Suprapubic skin (tissue), 4 donors: ENCODE results near the gene ASB8. TPM values are rescaled to one million over a fixed set of nuclear protein-coding genes. Genes with fewer than 3 reads are reported as not detected.
"Not testable (repeated sequence)": the region's sequence is repeated elsewhere in the genome, so short reads cannot be mapped to it uniquely, and the experiment has no call there.

ENCODE experiments used
- DNase-seq, 2 donors: peaks; one replicate each; pipeline ENCODE4 v3.0.0-alpha.2; 2019; ENCODE audit warnings: low spot score in 2 of 2
- H3K27ac ChIP-seq: fragments of 200-600 bp; sonication (generic); one replicate; pipeline ENCODE4 v1.5.1; 2019
- H3K27me3 ChIP-seq: fragments of 200-600 bp; sonication (generic); one replicate; pipeline ENCODE4 v1.5.1; 2019
- H3K36me3 ChIP-seq: fragments of 200-600 bp; sonication (generic); one replicate; pipeline ENCODE4 v1.5.1; 2019
- H3K4me1 ChIP-seq: fragments of 200-600 bp; sonication (generic); one replicate; pipeline ENCODE4 v1.5.1; 2019
- H3K4me3 ChIP-seq: fragments of 200-600 bp; sonication (generic); one replicate; pipeline ENCODE4 v1.5.1; 2019; ENCODE audit warnings: mild to moderate bottlenecking
- H3K9me3 ChIP-seq: fragments of 200-600 bp; sonication (generic); one replicate; pipeline ENCODE4 v1.5.1; 2019
- EP300 ChIP-seq: sonication (generic); formaldehyde crosslinking; IDR thresholded peaks from one replicate; pipeline ENCODE4 v1.6.1; 2017; ENCODE audit warnings: antibody characterized with exemption
- POLR2A ChIP-seq, 2 donors: fragments of 450-650 bp; IDR thresholded peaks; one replicate each; pipeline ENCODE4 v1.6.1; 2017; ENCODE audit warnings: antibody characterized with exemption in 2 of 2, mild to moderate bottlenecking in 2 of 2, moderate library complexity in 2 of 2
- POLR2AphosphoS5 ChIP-seq, 3 donors: sonication (generic); formaldehyde crosslinking; IDR thresholded peaks; one replicate each; pipeline ENCODE4 v1.6.1; 2017; ENCODE audit warnings: antibody characterized with exemption in 3 of 3
- WGBS: methylation state at CpG from one replicate; pipeline ENCODE4 v1.1.5; 2018; 5-methylcytosine and 5-hydroxymethylcytosine counted together
- total RNA-seq, 4 donors: library from RNA; depleted of rRNA; stranded (reverse); fragments of >200 nt; gene quantifications; one replicate each; pipeline ENCODE4 v1.1.0, GENCODE V29; 2016
- TF ChIP-seq, protein P1 (sequence below), 2 donors: fragments of 200-600 bp in 1 of 2; fragments of 450-650 bp in 1 of 2; sonication (generic) in 1 of 2; IDR thresholded peaks; one replicate each; pipeline ENCODE4 v1.5.1; 2016 to 2019; ENCODE audit warnings: antibody characterized with exemption in 2 of 2, mild to moderate bottlenecking in 1 of 2, moderate library complexity in 1 of 2

Gene ASB8
- total RNA-seq, 4 donors from 2014 or later, result 19.8 to 49.4 (median 23.6) TPM

DNA sequence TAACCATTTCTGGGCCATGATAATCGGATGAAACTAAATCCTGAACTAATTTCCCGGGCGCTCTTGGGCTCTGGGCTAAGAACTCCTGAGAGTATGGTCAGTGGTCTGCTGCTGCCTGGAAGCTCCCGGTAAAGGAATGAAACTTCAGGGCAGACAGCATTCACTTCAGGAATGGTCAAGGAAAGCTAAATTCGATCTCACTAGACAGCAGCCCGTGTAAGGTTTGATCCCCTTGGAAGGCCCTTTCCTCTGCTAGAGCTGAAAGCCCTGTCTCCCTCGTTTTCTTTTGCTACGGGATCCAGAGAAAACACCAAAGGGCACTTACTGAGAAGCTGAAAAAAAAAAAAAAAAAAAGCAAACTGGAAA lies 680 bp downstream of the ASB8 start:
- Histone ChIP-seq H3K27me3 (no peaks in the 10 kb centered on the region), H3K4me3 (peak overlapping the region; percentile 94), H3K27ac (peak overlapping the region; percentile 85), H3K36me3 (peaks cover 28% of the 10 kb centered on the region), H3K4me1 (peaks cover 14% of the 10 kb centered on the region), H3K9me3 (no peaks in the 10 kb centered on the region)
- 23% methylated on average over 8 of the region's 8 CpGs for WGBS
- TF ChIP-seq, protein P1, sequence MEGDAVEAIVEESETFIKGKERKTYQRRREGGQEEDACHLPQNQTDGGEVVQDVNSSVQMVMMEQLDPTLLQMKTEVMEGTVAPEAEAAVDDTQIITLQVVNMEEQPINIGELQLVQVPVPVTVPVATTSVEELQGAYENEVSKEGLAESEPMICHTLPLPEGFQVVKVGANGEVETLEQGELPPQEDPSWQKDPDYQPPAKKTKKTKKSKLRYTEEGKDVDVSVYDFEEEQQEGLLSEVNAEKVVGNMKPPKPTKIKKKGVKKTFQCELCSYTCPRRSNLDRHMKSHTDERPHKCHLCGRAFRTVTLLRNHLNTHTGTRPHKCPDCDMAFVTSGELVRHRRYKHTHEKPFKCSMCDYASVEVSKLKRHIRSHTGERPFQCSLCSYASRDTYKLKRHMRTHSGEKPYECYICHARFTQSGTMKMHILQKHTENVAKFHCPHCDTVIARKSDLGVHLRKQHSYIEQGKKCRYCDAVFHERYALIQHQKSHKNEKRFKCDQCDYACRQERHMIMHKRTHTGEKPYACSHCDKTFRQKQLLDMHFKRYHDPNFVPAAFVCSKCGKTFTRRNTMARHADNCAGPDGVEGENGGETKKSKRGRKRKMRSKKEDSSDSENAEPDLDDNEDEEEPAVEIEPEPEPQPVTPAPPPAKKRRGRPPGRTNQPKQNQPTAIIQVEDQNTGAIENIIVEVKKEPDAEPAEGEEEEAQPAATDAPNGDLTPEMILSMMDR (IDR thresholded peaks at IDR 0.05), result no peak
- no peak for TF ChIP-seq POLR2A (IDR thresholded peaks at IDR 0.05)
- no peak for TF ChIP-seq POLR2AphosphoS5 (IDR thresholded peaks at IDR 0.05)
- no peak for TF ChIP-seq EP300
- DNase-seq, result no peak

DNA sequence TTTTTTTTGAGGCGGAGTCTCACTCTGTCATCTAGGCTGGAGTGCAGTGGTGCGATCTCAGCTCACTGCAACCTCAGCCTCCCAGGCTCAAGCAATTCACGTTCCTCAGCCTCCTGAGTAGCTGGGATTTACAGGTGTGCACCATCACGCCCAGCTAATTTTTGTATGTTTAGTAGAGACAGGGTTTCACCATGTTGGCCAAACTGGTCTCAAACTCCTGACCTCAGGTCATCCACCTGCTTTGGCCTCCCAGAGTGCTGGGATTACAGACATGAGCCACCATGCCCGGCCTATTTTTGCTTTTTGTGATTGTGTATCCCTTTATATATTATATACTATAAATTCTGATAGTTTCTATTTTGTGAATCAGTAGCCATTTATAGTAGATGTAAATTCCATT lies 1.5 kb downstream of the ASB8 start:
- H3K27ac ChIP-seq, H3K4me3 ChIP-seq, DNase-seq, H3K9me3 ChIP-seq, H3K27me3 ChIP-seq: not testable (repeated sequence)
- H3K4me1 ChIP-seq, result peaks cover 14% of the 10 kb centered on the region
- WGBS, result 92% methylated on average over 5 of the region's 5 CpGs
- peaks cover 37% of the 10 kb centered on the region for H3K36me3 ChIP-seq

DNA sequence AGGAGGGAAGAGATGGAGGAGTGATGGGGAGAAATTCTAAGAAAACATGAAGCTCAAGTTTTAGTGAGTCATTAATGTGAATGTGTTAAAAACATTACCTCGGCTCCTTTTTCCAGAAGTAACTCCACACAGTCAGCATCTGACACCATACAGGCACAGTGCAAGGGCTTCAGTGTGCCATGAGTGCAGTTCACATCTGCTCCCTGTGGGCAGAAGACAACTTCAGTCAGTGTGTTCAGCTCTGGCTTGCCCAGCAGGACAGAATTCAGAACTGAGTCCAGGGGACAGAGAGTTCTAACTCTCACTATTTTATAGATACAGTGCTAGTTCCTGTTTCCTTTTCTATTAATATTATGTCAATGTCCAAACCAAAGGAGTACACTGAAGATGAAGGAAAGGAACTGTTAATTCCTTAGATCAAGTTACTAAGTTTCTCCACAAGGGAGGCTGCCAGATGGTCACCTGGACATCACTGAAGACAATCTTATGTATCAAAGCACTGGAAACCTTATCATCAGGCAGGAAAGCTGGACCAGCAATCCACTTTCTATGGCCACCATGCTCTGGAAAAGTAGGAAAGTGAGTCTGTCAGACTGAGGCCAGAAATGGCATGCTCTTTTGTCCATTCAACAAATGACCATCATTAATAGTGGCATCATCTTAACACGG lies 6.1 kb downstream of the ASB8 start:
- no peak for DNase-seq
- peaks cover 73% of the 10 kb centered on the region for H3K36me3 ChIP-seq
- H3K27me3 ChIP-seq, result no peaks in the 10 kb centered on the region
- no peak overlapping the region for H3K4me3 ChIP-seq
- peaks cover 2% of the 10 kb centered on the region for H3K4me1 ChIP-seq
- 82% methylated on average over 2 of the region's 2 CpGs for WGBS
- TF ChIP-seq, protein P1 (IDR thresholded peaks at IDR 0.05), result no peak
- no peak for TF ChIP-seq POLR2A (IDR thresholded peaks at IDR 0.05)
- no peak for TF ChIP-seq EP300
- no peak for TF ChIP-seq POLR2AphosphoS5 (IDR thresholded peaks at IDR 0.05)
- H3K9me3 ChIP-seq, result no peaks in the 10 kb centered on the region
- H3K27ac ChIP-seq, result no peak overlapping the region

DNA sequence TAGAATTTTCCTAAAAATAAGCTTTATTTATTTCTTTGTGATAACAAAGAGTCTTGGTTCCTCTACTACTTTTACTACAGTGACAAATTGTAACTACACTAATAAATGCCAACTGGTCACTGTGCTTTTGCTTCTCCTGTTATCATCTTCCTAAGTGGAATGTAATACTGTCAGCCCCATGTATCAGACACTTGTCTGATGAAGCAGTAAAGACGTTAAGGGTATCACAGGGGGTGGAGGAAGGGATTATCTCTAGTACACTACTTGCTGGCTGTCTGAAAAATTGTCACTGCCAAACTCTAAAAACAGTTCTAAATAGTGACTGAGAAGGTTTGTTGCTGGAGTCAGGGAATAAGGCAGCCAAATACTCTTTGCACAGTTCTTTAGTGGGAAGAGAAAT lies 11.3 kb downstream of the ASB8 start:
- H3K4me3 ChIP-seq, result no peak overlapping the region
- TF ChIP-seq POLR2AphosphoS5 (IDR thresholded peaks at IDR 0.05) (no peak), EP300 (no peak), POLR2A (IDR thresholded peaks at IDR 0.05) (no peak)
- TF ChIP-seq, protein P1 (IDR thresholded peaks at IDR 0.05), result no peak
- 56% methylated on average over 1 of the region's 1 CpG for WGBS
- DNase-seq, result no peak
- H3K27ac ChIP-seq, result no peak overlapping the region
- H3K4me1 ChIP-seq, result no peaks in the 10 kb centered on the region
- H3K27me3 ChIP-seq, result no peaks in the 10 kb centered on the region
- no peaks in the 10 kb centered on the region for H3K9me3 ChIP-seq
- H3K36me3 ChIP-seq, result peaks cover 91% of the 10 kb centered on the region

DNA sequence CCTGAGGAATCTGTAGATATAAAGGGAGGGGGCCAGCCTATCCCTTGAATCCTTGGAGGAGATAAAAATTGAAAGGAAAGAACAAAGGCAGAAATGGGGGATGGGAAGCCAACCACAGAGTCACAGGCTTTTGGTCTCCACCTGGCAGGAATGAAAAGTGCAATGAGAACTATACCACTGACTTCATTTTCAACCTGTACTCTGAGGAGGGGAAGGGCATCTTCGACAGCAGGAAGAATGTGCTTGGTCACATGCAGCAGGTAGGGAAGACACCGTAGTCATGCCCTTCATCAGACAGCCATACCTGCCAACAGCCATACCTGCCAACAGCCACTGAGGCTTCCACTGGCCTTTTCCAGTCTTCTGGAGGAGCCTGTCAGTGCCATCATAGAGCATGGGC lies 13.4 kb downstream of the ASB8 start:
- 71% methylated on average over 2 of the region's 2 CpGs for WGBS
- no peaks in the 10 kb centered on the region for H3K9me3 ChIP-seq
- H3K4me3 ChIP-seq, result no peak overlapping the region
- H3K36me3 ChIP-seq, result peaks cover 91% of the 10 kb centered on the region
- TF ChIP-seq POLR2A (IDR thresholded peaks at IDR 0.05) (no peak), POLR2AphosphoS5 (IDR thresholded peaks at IDR 0.05) (no peak), EP300 (no peak)
- TF ChIP-seq, protein P1 (IDR thresholded peaks at IDR 0.05), result no peak
- DNase-seq, result no peak
- no peaks in the 10 kb centered on the region for H3K27me3 ChIP-seq
- H3K4me1 ChIP-seq, result no peaks in the 10 kb centered on the region
- no peak overlapping the region for H3K27ac ChIP-seq
